ENCODE results near the gene AFAP1L2. TPM values are rescaled to one million over a fixed set of nuclear protein-coding genes. Genes with fewer than 3 reads are reported as not detected.

AFAP1L2 gene
- total RNA-seq, 1 experiment from 2014 or later, result not detected

DNA sequence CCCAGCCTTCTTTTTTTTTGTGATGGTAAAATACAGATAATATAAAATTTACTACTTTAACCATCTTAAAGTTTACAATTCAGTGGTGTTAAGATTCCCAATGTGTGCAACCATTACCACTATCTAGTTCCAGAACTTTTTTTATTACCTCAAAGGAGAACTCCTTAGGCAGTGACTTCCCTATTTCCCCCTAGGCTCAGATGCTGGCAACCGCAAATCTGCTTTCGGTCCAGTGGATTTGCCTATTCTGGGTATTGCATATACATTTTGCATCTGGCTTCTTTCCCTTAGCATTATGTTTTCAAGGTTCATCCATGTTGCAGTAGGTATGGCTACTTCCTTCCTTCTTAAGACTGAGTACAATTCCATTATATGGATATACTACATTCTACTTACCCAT, 56.5 kb downstream of the AFAP1L2 start:
- TF ChIP-seq, protein P1, sequence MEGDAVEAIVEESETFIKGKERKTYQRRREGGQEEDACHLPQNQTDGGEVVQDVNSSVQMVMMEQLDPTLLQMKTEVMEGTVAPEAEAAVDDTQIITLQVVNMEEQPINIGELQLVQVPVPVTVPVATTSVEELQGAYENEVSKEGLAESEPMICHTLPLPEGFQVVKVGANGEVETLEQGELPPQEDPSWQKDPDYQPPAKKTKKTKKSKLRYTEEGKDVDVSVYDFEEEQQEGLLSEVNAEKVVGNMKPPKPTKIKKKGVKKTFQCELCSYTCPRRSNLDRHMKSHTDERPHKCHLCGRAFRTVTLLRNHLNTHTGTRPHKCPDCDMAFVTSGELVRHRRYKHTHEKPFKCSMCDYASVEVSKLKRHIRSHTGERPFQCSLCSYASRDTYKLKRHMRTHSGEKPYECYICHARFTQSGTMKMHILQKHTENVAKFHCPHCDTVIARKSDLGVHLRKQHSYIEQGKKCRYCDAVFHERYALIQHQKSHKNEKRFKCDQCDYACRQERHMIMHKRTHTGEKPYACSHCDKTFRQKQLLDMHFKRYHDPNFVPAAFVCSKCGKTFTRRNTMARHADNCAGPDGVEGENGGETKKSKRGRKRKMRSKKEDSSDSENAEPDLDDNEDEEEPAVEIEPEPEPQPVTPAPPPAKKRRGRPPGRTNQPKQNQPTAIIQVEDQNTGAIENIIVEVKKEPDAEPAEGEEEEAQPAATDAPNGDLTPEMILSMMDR (conservative IDR thresholded peaks at IDR 0.05; ENCODE audit: low read depth, low read length), result no peak
- TF ChIP-seq EZH2 (IDR thresholded peaks at IDR 0.05; ENCODE audit: borderline replicate concordance, low read depth, low read length, poor library complexity, severe bottlenecking), result no peak
- DNase-seq (ENCODE audit: low spot score), result no peak
- ChIA-PET CTCF (no interaction called here), POLR2A (ENCODE audit: low non-redundant PET) (no interaction called here)
- H3K36me3 ChIP-seq (ENCODE audit: insufficient read depth, low read length, poor library complexity, severe bottlenecking), result no peaks in the 10 kb centered on the region
- intact Hi-C loops (cut with micrococcal nuclease; ENCODE audit: unreplicated experiment), result no loop called here
- no peaks in the 10 kb centered on the region for H3K27me3 ChIP-seq (replicated peaks; ENCODE audit: insufficient read depth, low read depth, low read length, poor library complexity)
- H3K4me3 ChIP-seq (ENCODE audit: low read depth, low read length, poor library complexity, severe bottlenecking), result no peak overlapping the region
- H3K9me3 ChIP-seq (ENCODE audit: low read depth, low read length, poor library complexity, severe bottlenecking), result no peaks in the 10 kb centered on the region
- H3K4me1 ChIP-seq (ENCODE audit: insufficient read depth, low read length, poor library complexity, severe bottlenecking), result no peaks in the 10 kb centered on the region
- no TSS peak for BruUV-seq (replicated peaks)
- H3K27ac ChIP-seq (ENCODE audit: low read depth, low read length, poor library complexity, severe bottlenecking), result no peak overlapping the region

DNA sequence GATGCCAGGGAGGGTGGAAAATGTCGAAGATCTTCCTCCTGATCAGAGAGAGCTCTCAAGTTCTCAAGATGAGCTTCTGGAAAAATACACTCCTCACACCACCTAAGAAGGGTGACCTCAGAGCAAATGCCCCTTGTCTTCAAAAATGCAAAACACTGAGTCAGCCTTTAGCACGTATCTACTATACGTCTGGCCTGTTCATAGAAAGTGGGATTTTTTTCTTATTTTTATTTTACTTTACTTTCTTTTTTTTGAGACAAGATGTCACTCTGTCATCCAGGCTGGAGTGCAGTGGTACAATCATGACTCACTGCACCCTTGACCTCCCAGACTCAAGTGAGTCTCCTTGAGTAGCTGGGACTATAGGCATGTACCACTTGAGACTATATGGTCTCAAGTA, 57.1 kb downstream of the AFAP1L2 start:
- intact Hi-C loops (cut with micrococcal nuclease; ENCODE audit: unreplicated experiment), result no loop called here
- H3K27me3 ChIP-seq (replicated peaks; ENCODE audit: insufficient read depth, low read depth, low read length, poor library complexity), result no peaks in the 10 kb centered on the region
- DNase-seq (ENCODE audit: low spot score), result no peak
- BruUV-seq (replicated peaks), result no TSS peak
- CTCF ChIA-PET, result no interaction called here
- H3K36me3 ChIP-seq (ENCODE audit: insufficient read depth, low read length, poor library complexity, severe bottlenecking), result no peaks in the 10 kb centered on the region
- H3K4me1 ChIP-seq (ENCODE audit: insufficient read depth, low read length, poor library complexity, severe bottlenecking), result no peaks in the 10 kb centered on the region
- no peak overlapping the region for H3K4me3 ChIP-seq (ENCODE audit: low read depth, low read length, poor library complexity, severe bottlenecking)
- H3K27ac ChIP-seq (ENCODE audit: low read depth, low read length, poor library complexity, severe bottlenecking), result no peak overlapping the region
- H3K9me3 ChIP-seq (ENCODE audit: low read depth, low read length, poor library complexity, severe bottlenecking), result no peaks in the 10 kb centered on the region
- POLR2A ChIA-PET (ENCODE audit: low non-redundant PET), result no interaction called here
- no peak for TF ChIP-seq EZH2 (IDR thresholded peaks at IDR 0.05; ENCODE audit: borderline replicate concordance, low read depth, low read length, poor library complexity, severe bottlenecking)
- TF ChIP-seq, protein P1 (conservative IDR thresholded peaks at IDR 0.05; ENCODE audit: low read depth, low read length), result no peak

GRCh38 chr10:114346176-114347031, 57.9 kb downstream of the AFAP1L2 start:
- Histone ChIP-seq H3K36me3 (ENCODE audit: insufficient read depth, low read length, poor library complexity, severe bottlenecking) (no peaks in the 10 kb centered on the region), H3K4me3 (ENCODE audit: low read depth, low read length, poor library complexity, severe bottlenecking) (no peak overlapping the region), H3K27me3 (replicated peaks; ENCODE audit: insufficient read depth, low read depth, low read length, poor library complexity) (no peaks in the 10 kb centered on the region), H3K9me3 (ENCODE audit: low read depth, low read length, poor library complexity, severe bottlenecking) (no peaks in the 10 kb centered on the region), H3K27ac (ENCODE audit: low read depth, low read length, poor library complexity, severe bottlenecking) (no peak overlapping the region), H3K4me1 (ENCODE audit: insufficient read depth, low read length, poor library complexity, severe bottlenecking) (no peaks in the 10 kb centered on the region)
- DNase-seq (ENCODE audit: low spot score), result no peak
- CTCF ChIA-PET, result no interaction called here
- intact Hi-C loops (cut with micrococcal nuclease; ENCODE audit: unreplicated experiment), result no loop called here
- POLR2A ChIA-PET (ENCODE audit: low non-redundant PET), result no interaction called here
- BruUV-seq (replicated peaks), result no TSS peak
- TF ChIP-seq, protein P1 (conservative IDR thresholded peaks at IDR 0.05; ENCODE audit: low read depth, low read length), result no peak
- TF ChIP-seq EZH2 (IDR thresholded peaks at IDR 0.05; ENCODE audit: borderline replicate concordance, low read depth, low read length, poor library complexity, severe bottlenecking), result no peak

All from A673 (cell line).